GM12874 (cell line): ENCODE data around the gene AKNA.

ENCODE experiments used
- CTCF ChIP-seq: IDR thresholded peaks from 2 replicates; pipeline ENCODE4 v1.5.1; 2011; ENCODE audit warnings: low read depth, mild to moderate bottlenecking, control low read depth, low read length, moderate library complexity; ENCODE audit not compliant: insufficient read depth

AKNA gene

GRCh38 chr9:114386886-114387679, 699 bp downstream of the AKNA start:
- TF ChIP-seq CTCF = 0 out of 2 replicates have a peak, but pooled peaks have one; percentile 6

DNA sequence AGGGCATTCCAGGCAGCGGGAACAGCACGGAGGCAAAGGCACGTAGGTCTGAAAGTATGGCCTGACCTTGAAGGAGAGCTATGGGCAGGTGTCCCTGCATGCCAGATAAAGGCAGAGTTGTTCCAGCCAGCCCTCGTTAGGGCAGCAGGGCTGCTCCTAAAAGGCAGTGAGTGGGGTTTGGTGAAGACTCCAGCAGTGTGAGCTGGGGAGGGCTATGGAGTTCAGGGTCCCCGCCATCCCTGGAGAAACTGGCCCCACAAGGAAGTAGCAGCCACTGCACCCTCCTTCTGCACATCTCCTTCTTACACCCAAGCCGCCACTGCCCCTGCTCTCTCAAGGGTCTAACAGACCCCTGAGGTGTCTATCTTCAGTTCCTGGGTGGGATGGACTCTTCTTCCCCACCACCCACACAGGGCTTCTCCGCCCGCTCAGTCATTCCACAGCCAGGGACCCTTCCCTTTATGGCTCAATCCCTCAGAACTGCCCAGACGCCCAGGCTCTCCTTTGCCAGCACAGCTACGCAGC, 1.4 kb downstream of the AKNA start:
- no peak for TF ChIP-seq CTCF

DNA sequence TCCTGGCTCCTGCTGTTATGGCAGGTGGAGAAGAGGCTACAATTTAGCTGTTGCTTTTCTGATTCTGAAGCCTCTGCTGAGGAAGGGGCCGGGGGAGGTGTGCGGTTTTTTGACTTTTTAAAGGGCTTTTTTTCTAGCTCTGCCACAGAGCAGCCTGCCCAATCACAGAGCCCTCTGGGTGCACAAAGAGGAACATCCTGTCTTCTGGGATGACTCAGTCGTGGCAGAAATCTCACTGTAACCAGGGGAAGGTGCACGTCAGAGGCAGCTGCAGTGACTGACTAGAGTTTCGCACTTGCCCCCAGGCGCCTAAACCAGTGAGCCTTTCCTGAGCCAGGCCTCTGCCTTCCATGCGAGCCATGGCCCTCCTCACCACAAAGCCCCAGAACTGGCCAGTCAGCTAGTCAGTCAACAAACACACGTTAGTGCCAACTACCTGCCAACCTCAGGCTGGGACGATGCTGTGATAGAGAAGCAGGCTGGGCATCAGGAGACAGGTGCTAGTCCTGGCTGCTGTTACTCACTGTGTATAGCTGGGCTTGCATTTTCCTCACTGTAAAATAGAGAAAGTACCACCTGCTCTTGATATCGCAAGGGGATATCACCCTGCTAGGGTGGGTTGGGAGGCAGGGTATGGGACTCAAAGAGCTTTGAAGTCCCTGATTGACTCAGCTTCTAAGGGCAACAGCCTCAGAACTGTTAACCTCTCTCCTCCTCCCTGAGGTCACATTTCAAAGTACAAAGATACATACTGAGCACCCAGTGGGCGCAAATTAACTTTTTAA, 2.2 kb downstream of the AKNA start:
- TF ChIP-seq CTCF = no peak

DNA sequence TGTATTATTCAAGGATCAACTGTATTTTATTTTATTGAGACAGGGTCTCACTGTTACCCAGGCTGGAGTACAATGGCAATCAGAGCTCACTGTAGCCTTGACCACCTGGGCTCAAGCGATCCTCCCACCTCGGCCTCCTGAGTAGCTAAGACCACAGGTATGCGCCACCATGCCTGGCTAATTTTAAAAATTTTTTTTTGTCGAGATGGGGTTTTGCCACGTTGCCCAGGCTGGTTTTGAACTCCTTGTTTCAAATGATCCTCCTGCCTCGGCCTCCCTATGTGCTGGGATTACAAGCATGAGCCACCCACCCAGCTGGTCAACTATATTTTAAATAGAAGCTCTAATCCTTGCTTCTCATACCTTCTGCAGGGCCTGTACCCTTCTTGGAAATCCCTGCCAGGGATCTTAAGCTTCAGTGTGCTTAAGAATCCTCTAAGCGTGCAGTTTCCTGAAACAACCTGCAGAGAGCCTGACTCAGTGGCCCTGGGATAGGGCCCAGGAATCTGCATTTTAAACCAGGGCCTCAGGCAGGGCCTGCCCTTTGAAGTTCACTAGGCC, 2.9 kb downstream of the AKNA start:
- no peak for TF ChIP-seq CTCF

DNA sequence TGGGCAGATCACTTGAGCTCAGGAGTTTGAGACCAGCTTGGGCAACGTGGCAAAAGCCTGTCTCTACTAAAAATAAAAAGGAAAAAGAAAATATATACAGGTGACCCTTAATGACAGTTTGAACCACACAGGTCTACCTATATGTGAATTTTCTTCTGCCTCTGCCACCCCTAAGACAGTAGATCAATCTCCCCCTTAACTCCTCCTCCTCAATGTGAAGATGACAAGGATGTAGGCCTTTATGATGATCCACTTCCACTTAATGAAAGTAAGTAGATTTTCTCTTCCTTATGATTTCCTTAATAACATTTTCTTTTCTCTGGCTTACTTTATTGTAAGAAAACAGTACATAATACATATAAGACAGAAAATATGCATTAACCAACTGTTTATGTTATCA, 3.4 kb downstream of the AKNA start:
- TF ChIP-seq CTCF = no peak

- TF ChIP-seq CTCF = no peak
Observed at GRCh38 chr9:114383521-114384231, 4.1 kb downstream of the AKNA start.
